Parathyroid adenoma (tissue), 2 donors: Measurements from ENCODE around the gene CDC14B.

Experiments
- H2AFZ ChIP-seq: fragments of 300-600 bp; sonication (generic); one replicate; pipeline ENCODE4 v1.7.0; 2017; ENCODE audit warnings: antibody characterized with exemption, mild to moderate bottlenecking
- H3K27ac ChIP-seq: fragments of 300-600 bp; sonication (generic); one replicate; pipeline ENCODE4 v1.7.0; 2017
- H3K27me3 ChIP-seq: fragments of 300-600 bp; sonication (generic); one replicate; pipeline ENCODE4 v1.7.0; 2017; ENCODE audit warnings: low read length; ENCODE audit not compliant: control insufficient read depth, insufficient read depth
- H3K36me3 ChIP-seq: fragments of 300-600 bp; sonication (generic); one replicate; pipeline ENCODE4 v1.7.0; 2017; ENCODE audit warnings: low read length; ENCODE audit not compliant: control insufficient read depth, insufficient read depth
- H3K4me1 ChIP-seq: fragments of 300-600 bp; sonication (generic); one replicate; pipeline ENCODE4 v1.7.0; 2017; ENCODE audit warnings: control low read depth
- H3K4me2 ChIP-seq: fragments of 300-600 bp; sonication (generic); one replicate; pipeline ENCODE4 v1.7.0; 2017; ENCODE audit warnings: low read length
- H3K4me3 ChIP-seq: fragments of 300-600 bp; sonication (generic); one replicate; pipeline ENCODE4 v1.7.0; 2017; ENCODE audit warnings: low read depth, low read length
- H3K79me2 ChIP-seq: fragments of 300-600 bp; sonication (generic); one replicate; pipeline ENCODE4 v1.7.0; 2017; ENCODE audit warnings: control low read depth
- H3K9ac ChIP-seq: fragments of 300-600 bp; sonication (generic); one replicate; pipeline ENCODE4 v1.7.0; 2017; ENCODE audit warnings: mild to moderate bottlenecking
- H3K9me3 ChIP-seq: fragments of 300-600 bp; sonication (generic); one replicate; pipeline ENCODE4 v1.7.0; 2017; ENCODE audit warnings: low read length; ENCODE audit not compliant: control insufficient read depth
- CTCF ChIP-seq: fragments of 300-600 bp; sonication (generic); IDR thresholded peaks from one replicate; pipeline ENCODE4 v1.7.0; 2017; ENCODE audit warnings: antibody characterized with exemption, mild to moderate bottlenecking
- donor health status: primary hyperparathyroidism.

The CDC14B gene

GRCh38 chr9:96485280-96485679 is 134.4 kb downstream of the CDC14B start:
- H3K9ac ChIP-seq = no peak overlapping the region
- no peak overlapping the region for H3K27ac ChIP-seq
- no peaks in the 10 kb centered on the region for H3K4me1 ChIP-seq
- no peak overlapping the region for H3K4me3 ChIP-seq
- no peak for TF ChIP-seq CTCF
- no peak overlapping the region for H2AFZ ChIP-seq
- no peaks in the 10 kb centered on the region for H3K9me3 ChIP-seq
- H3K36me3 ChIP-seq = no peaks in the 10 kb centered on the region
- H3K4me2 ChIP-seq = no peak overlapping the region
- H3K27me3 ChIP-seq = no peaks in the 10 kb centered on the region
- no peaks in the 10 kb centered on the region for H3K79me2 ChIP-seq

- no peaks in the 10 kb centered on the region for H3K4me1 ChIP-seq
- no peak for TF ChIP-seq CTCF
- H3K79me2 ChIP-seq = no peaks in the 10 kb centered on the region
- no peak overlapping the region for H3K4me3 ChIP-seq
- no peaks in the 10 kb centered on the region for H3K9me3 ChIP-seq
- no peak overlapping the region for H3K4me2 ChIP-seq
- no peak overlapping the region for H3K27ac ChIP-seq
- no peaks in the 10 kb centered on the region for H3K36me3 ChIP-seq
- no peak overlapping the region for H3K9ac ChIP-seq
- no peak overlapping the region for H2AFZ ChIP-seq
- no peaks in the 10 kb centered on the region for H3K27me3 ChIP-seq
Measured at GRCh38 chr9:96484521-96484931, 135.1 kb downstream of the CDC14B start.

GRCh38 chr9:96483733-96484390 is 135.8 kb downstream of the CDC14B start:
- Histone ChIP-seq H3K4me1 (no peaks in the 10 kb centered on the region), H3K36me3 (no peaks in the 10 kb centered on the region), H3K4me2 (no peak overlapping the region), H3K79me2 (no peaks in the 10 kb centered on the region), H3K27me3 (no peaks in the 10 kb centered on the region), H3K9ac (no peak overlapping the region), H3K4me3 (no peak overlapping the region), H2AFZ (no peak overlapping the region), H3K9me3 (no peaks in the 10 kb centered on the region), H3K27ac (no peak overlapping the region)
- TF ChIP-seq CTCF = no peak

GRCh38 chr9:96483197-96483596 is 136.4 kb downstream of the CDC14B start:
- H3K9me3 ChIP-seq = no peaks in the 10 kb centered on the region
- no peaks in the 10 kb centered on the region for H3K36me3 ChIP-seq
- no peaks in the 10 kb centered on the region for H3K4me1 ChIP-seq
- H3K27me3 ChIP-seq = no peaks in the 10 kb centered on the region
- TF ChIP-seq CTCF = no peak
- H3K4me3 ChIP-seq = no peak overlapping the region
- H3K79me2 ChIP-seq = no peaks in the 10 kb centered on the region
- no peak overlapping the region for H3K9ac ChIP-seq
- H3K4me2 ChIP-seq = no peak overlapping the region
- H3K27ac ChIP-seq = no peak overlapping the region
- no peak overlapping the region for H2AFZ ChIP-seq

- no peak for TF ChIP-seq CTCF
- no peak overlapping the region for H3K4me2 ChIP-seq
- H3K36me3 ChIP-seq = no peaks in the 10 kb centered on the region
- no peak overlapping the region for H3K27ac ChIP-seq
- H3K9ac ChIP-seq = no peak overlapping the region
- no peaks in the 10 kb centered on the region for H3K9me3 ChIP-seq
- H3K27me3 ChIP-seq = no peaks in the 10 kb centered on the region
- no peak overlapping the region for H2AFZ ChIP-seq
- H3K4me3 ChIP-seq = no peak overlapping the region
- H3K79me2 ChIP-seq = no peaks in the 10 kb centered on the region
- no peaks in the 10 kb centered on the region for H3K4me1 ChIP-seq
Measured at GRCh38 chr9:96482476-96482875, 137.2 kb downstream of the CDC14B start.
